GM12872 (cell line): ENCODE measurements around the gene G6PD.

Source experiments
- CTCF ChIP-seq: IDR thresholded peaks from 3 replicates; pipeline ENCODE4 v1.5.1; 2011; ENCODE audit warnings: low read depth, mild to moderate bottlenecking, low read length, moderate library complexity; ENCODE audit not compliant: insufficient read depth

The G6PD gene

GRCh38 chrX:154548028-154548316, 1.3 kb upstream of the G6PD start:
- TF ChIP-seq CTCF: no peak

GRCh38 chrX:154547245-154548027, 790 bp upstream of the G6PD start, which contains the start of gene IKBKG:
Gene IKBKG, plus strand, starts transcription at chrX:154547620. Its CDS starts 4,383 bp downstream, at chrX:154552003.
- no peak for TF ChIP-seq CTCF

GRCh38 chrX:154545673-154546274, 872 bp downstream of the G6PD start:
- no peak for TF ChIP-seq CTCF

GRCh38 chrX:154542723-154543424, 3.8 kb downstream of the G6PD start:
- no peak for TF ChIP-seq CTCF

- TF ChIP-seq CTCF: no peak
These were observed 4.5 kb downstream of the G6PD start for GRCh38 chrX:154541896-154542722.

GRCh38 chrX:154541589-154541895, 5.1 kb downstream of the G6PD start:
- TF ChIP-seq CTCF: no peak
